Measurements from ENCODE around the gene PLEKHG5. TPM values are rescaled to one million over a fixed set of nuclear protein-coding genes. Genes with fewer than 3 reads are reported as not detected.

Gene PLEKHG5
- total RNA-seq, 2 donors from 2014 or later = 11.6 to 21.4 TPM

DNA sequence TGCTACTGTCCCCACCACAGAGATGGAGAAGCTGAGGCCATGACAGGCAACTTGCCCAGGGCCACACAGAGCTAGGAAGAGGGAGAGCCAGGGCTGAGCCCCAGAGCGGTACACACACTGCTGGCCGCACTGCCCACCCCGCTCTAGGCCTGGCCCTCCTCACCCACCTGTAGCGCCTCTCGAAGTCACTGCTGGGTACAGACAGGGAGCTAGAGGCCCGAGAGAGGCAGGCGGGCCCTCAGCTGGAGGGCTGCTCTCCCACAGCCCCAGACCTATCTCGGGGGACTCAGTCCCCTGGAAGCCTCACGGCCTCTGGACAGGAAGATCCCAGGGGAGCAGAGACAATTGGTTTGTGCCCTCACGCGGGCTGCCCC, 17.3 kb upstream of the PLEKHG5 start:
- no peak for DNase-seq (ENCODE audit: low spot score)
- TF ChIP-seq POLR2A (IDR thresholded peaks at IDR 0.05) = no peak
- TF ChIP-seq POLR2AphosphoS5 (IDR thresholded peaks at IDR 0.05) = no peak
- TF ChIP-seq, protein P1, sequence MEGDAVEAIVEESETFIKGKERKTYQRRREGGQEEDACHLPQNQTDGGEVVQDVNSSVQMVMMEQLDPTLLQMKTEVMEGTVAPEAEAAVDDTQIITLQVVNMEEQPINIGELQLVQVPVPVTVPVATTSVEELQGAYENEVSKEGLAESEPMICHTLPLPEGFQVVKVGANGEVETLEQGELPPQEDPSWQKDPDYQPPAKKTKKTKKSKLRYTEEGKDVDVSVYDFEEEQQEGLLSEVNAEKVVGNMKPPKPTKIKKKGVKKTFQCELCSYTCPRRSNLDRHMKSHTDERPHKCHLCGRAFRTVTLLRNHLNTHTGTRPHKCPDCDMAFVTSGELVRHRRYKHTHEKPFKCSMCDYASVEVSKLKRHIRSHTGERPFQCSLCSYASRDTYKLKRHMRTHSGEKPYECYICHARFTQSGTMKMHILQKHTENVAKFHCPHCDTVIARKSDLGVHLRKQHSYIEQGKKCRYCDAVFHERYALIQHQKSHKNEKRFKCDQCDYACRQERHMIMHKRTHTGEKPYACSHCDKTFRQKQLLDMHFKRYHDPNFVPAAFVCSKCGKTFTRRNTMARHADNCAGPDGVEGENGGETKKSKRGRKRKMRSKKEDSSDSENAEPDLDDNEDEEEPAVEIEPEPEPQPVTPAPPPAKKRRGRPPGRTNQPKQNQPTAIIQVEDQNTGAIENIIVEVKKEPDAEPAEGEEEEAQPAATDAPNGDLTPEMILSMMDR (IDR thresholded peaks at IDR 0.05) = no peak
- Histone ChIP-seq H3K27ac (no peak overlapping the region), H3K4me1 (replicated peaks) (no peaks in the 10 kb centered on the region), H3K36me3 (no peaks in the 10 kb centered on the region), H3K9me3 (no peaks in the 10 kb centered on the region), H3K27me3 (replicated peaks; ENCODE audit: insufficient read depth) (no peaks in the 10 kb centered on the region), H3K4me3 (no peak overlapping the region)
- 91% methylated on average over 11 of the region's 11 CpGs for WGBS
- intact Hi-C loops (cut with DNase I) = no loop called here

DNA sequence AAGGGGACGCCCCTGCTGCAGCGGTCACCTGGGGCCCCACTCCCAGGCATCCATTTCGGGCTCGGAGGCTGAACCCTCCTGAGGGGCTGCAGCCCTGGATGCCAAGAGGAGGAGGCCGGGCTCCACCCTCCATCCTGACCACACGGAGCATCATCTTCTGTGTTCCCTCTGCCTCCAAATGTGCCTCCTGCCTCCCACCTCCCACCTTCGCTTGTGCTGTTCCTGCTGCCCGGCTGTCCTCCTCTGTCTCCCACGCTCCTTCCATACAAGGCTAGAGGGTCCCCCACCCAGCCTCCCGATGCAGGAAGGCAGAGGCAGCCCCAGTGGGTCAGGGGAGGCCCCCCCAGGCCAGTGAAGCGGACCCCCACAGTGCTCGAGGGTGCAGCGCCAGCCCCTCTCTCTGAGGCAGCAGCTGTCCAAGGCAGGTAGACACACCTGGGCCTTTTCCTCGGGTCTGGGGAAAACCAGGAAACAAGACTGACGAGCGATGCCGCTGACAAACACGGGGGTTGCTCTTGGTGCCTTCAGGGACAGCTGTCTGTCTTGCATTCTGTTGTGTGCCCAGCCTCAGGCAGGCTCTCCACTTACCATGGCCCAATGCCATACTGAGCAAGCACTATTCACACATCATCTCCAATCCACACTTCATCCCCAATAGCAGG, 16.8 kb upstream of the PLEKHG5 start:
- no peaks in the 10 kb centered on the region for H3K27me3 ChIP-seq (replicated peaks; ENCODE audit: insufficient read depth)
- H3K4me3 ChIP-seq = no peak overlapping the region
- no peaks in the 10 kb centered on the region for H3K9me3 ChIP-seq
- H3K36me3 ChIP-seq = no peaks in the 10 kb centered on the region
- no peak overlapping the region for H3K27ac ChIP-seq
- DNase-seq (ENCODE audit: low spot score) = no peak
- TF ChIP-seq POLR2A (IDR thresholded peaks at IDR 0.05) = no peak
- TF ChIP-seq, protein P1 (IDR thresholded peaks at IDR 0.05) = no peak
- no peak for TF ChIP-seq POLR2AphosphoS5 (IDR thresholded peaks at IDR 0.05)
- no peaks in the 10 kb centered on the region for H3K4me1 ChIP-seq (replicated peaks)
- 83% methylated on average over 18 of the region's 18 CpGs for WGBS
- intact Hi-C loops (cut with DNase I) = no loop called here

DNA sequence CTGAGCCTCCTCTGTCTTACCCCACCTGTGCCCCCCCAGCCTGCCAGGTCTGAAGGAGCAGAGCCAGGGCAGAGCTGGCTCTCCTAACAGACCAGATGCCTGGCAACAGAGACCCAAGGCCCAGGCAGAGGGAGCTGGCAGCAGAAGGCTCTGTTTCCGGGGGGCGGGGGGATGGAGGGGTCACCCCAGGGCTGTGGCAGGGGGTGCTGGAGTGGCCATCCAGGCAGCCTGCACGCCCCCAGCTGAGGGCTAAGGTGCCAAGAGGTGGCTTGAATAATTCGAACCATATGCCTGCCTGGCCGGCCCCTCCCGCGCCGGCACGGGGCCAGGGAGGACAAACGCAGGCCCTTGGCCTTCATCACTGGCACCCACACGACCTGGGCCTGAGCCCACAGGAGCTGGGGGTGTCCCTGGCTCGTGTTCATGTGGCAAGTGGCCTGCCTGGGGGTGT, 16.0 kb upstream of the PLEKHG5 start:
- Histone ChIP-seq H3K4me3 (no peak overlapping the region), H3K27ac (no peak overlapping the region), H3K4me1 (replicated peaks) (no peaks in the 10 kb centered on the region), H3K9me3 (no peaks in the 10 kb centered on the region), H3K27me3 (replicated peaks; ENCODE audit: insufficient read depth) (no peaks in the 10 kb centered on the region), H3K36me3 (no peaks in the 10 kb centered on the region)
- no peak for DNase-seq (ENCODE audit: low spot score)
- TF ChIP-seq POLR2AphosphoS5 (IDR thresholded peaks at IDR 0.05) (no peak), POLR2A (IDR thresholded peaks at IDR 0.05) (no peak)
- TF ChIP-seq, protein P1 (IDR thresholded peaks at IDR 0.05) = no peak
- 59% methylated on average over 11 of the region's 12 CpGs for WGBS
- intact Hi-C loops (cut with DNase I) = no loop called here

DNA sequence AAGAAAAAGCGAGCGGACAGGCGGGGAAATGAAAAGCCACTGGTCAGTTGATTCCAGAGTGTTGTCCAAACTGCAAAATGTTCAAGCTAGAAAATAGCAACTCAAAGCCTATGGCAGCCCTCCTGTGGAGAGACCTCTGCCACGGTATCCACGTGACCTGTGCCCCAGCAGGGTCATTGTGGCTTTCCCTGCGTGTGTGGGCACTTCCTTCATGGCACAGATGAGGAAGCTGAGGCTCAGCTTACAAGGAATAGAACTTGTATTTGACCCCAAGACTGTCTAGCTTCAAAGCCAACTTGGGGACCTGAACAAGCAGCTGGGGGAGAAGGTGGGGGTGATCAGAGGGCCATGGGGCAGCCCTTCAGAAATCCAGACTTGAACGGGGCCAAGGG, 15.6 kb upstream of the PLEKHG5 start:
- no peak for DNase-seq (ENCODE audit: low spot score)
- Histone ChIP-seq H3K4me3 (no peak overlapping the region), H3K27ac (no peak overlapping the region), H3K9me3 (no peaks in the 10 kb centered on the region), H3K36me3 (no peaks in the 10 kb centered on the region), H3K4me1 (replicated peaks) (no peaks in the 10 kb centered on the region), H3K27me3 (replicated peaks; ENCODE audit: insufficient read depth) (no peaks in the 10 kb centered on the region)
- WGBS = 87% methylated on average over 7 of the region's 7 CpGs
- TF ChIP-seq POLR2AphosphoS5 (IDR thresholded peaks at IDR 0.05) = no peak
- TF ChIP-seq, protein P1 (IDR thresholded peaks at IDR 0.05) = no peak
- no peak for TF ChIP-seq POLR2A (IDR thresholded peaks at IDR 0.05)
- intact Hi-C loops (cut with DNase I) = no loop called here

Data from prostate gland (tissue), 2 donors.